Measurements from ENCODE around the gene NR1I3.

Gene NR1I3

GRCh38 chr1:161223805-161224694 is 14.0 kb downstream of the NR1I3 start:
- H3K4me3 ChIP-seq (ENCODE audit: low read length) = no peak overlapping the region
- TF ChIP-seq, protein P1, sequence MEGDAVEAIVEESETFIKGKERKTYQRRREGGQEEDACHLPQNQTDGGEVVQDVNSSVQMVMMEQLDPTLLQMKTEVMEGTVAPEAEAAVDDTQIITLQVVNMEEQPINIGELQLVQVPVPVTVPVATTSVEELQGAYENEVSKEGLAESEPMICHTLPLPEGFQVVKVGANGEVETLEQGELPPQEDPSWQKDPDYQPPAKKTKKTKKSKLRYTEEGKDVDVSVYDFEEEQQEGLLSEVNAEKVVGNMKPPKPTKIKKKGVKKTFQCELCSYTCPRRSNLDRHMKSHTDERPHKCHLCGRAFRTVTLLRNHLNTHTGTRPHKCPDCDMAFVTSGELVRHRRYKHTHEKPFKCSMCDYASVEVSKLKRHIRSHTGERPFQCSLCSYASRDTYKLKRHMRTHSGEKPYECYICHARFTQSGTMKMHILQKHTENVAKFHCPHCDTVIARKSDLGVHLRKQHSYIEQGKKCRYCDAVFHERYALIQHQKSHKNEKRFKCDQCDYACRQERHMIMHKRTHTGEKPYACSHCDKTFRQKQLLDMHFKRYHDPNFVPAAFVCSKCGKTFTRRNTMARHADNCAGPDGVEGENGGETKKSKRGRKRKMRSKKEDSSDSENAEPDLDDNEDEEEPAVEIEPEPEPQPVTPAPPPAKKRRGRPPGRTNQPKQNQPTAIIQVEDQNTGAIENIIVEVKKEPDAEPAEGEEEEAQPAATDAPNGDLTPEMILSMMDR (conservative IDR thresholded peaks at IDR 0.05; ENCODE audit: low read length) = no peak
- DNase-seq (ENCODE audit: low read depth) = no peak

GRCh38 chr1:161222175-161223019 is 15.6 kb downstream of the NR1I3 start:
- TF ChIP-seq, protein P1 (conservative IDR thresholded peaks at IDR 0.05; ENCODE audit: low read length) = no peak
- no peak for DNase-seq (ENCODE audit: low read depth)
- H3K4me3 ChIP-seq (ENCODE audit: low read length) = no peak overlapping the region

GRCh38 chr1:161220002-161220401 is 18.0 kb downstream of the NR1I3 start:
- DNase-seq (ENCODE audit: low read depth) = no peak
- H3K4me3 ChIP-seq (ENCODE audit: low read length) = no peak overlapping the region
- TF ChIP-seq, protein P1 (conservative IDR thresholded peaks at IDR 0.05; ENCODE audit: low read length) = no peak

- TF ChIP-seq, protein P1 (conservative IDR thresholded peaks at IDR 0.05; ENCODE audit: low read length) = no peak
Observed at GRCh38 chr1:161219078-161219892, 18.7 kb downstream of the NR1I3 start.

GRCh38 chr1:161218301-161219077 is 19.5 kb downstream of the NR1I3 start:
- no peak for DNase-seq (ENCODE audit: low read depth)
- TF ChIP-seq, protein P1 (conservative IDR thresholded peaks at IDR 0.05; ENCODE audit: low read length) = no peak
- no peak overlapping the region for H3K4me3 ChIP-seq (ENCODE audit: low read length)

More at GRCh38 chr1:161219078-161219892, 18.7 kb downstream of the NR1I3 start:
- H3K4me3 ChIP-seq (ENCODE audit: low read length) = no peak overlapping the region
- DNase-seq (ENCODE audit: low read depth) = no peak

- DNase-seq (ENCODE audit: low read depth) = no peak
- H3K4me3 ChIP-seq (ENCODE audit: low read length) = no peak overlapping the region
- TF ChIP-seq, protein P1 (conservative IDR thresholded peaks at IDR 0.05; ENCODE audit: low read length) = no peak
Observed at GRCh38 chr1:161217831-161218230, 20.2 kb downstream of the NR1I3 start.

All from AG10803 (cell line).